Measurements from ENCODE around the gene GAST. TPM values are rescaled to one million over a fixed set of nuclear protein-coding genes. Genes with fewer than 3 reads are reported as not detected.

GAST gene
- total and polyA plus RNA-seq, 9 of the 15 experiments (the other 6 are each of a cell fraction or from before 2014, with no cell fraction given) = not detected

DNA sequence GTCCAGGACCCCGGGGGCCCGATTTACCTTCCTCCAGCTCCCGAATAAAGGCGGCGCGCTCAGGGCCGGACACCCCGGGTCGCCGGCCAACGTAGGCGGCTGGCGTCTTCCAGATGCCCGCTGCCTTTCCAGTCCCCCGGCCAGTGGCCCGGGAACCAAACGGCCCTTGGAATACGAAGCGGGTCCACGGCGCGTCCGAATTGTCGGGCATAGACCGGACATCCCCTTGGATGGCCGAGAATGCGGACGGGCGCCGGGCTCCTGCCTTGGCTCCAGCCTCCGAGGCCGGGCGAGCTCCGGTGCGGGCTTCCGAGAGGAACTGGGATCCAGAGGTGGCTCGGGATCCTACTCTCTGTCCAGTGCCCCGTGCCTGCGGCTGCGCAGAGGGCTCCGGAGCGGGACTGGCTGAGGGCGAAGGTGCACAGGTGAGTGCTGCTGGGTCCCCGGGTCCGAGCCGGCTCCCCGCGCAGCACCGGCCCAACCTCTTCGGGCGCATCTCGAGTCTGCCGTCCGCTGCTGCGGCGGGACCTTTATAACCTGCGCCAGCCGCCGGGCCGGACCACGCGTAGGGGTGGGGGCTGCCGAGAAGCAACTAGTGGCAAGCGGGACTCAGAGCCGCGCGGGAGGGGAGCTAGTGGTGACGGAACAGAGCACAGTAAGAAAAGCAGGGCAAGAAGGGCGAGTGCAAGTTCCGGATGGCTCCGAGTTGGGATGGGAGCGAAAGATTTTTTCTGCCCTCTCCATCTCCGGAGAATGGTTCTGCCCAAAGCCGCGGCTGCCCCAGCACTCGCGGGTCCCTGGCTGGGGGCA lies 22.2 kb downstream of the GAST start, which contains the start of gene HAP1 (continued):
- TF ChIP-seq NCOA1 (IDR thresholded peaks at IDR 0.05; ENCODE audit: low read depth) (no peak), YBX1 (IDR thresholded peaks at IDR 0.05) (no peak), CHD4 (IDR thresholded peaks at IDR 0.05; ENCODE audit: insufficient read depth, insufficient replicate concordance, low read depth, low read length, poor library complexity, severe bottlenecking) (no peak)

- TF ChIP-seq HDAC1 (IDR thresholded peaks at IDR 0.05) = no peak
- Histone ChIP-seq H3K27ac (ENCODE audit: extremely low read depth, low read depth, low read length) (no peak overlapping the region), H3K4me3 (no peak overlapping the region), H4K20me1 (replicated peaks; ENCODE audit: control insufficient read depth, insufficient read depth, low read length) (no peaks in the 10 kb centered on the region; the same call in 1 of the 2 replicates), H3K27me3 (ENCODE audit: control insufficient read depth in 2 of 2, insufficient read depth in 2 of 2, low read length in 2 of 2) (peaks cover 35 to 55% of the 10 kb centered on the region in 2 experiments), H3K79me2 (ENCODE audit: control insufficient read depth, insufficient read depth, low read length) (no peaks in the 10 kb centered on the region), H3K9me1 (ENCODE audit: control insufficient read depth, insufficient read depth, low read length) (no peaks in the 10 kb centered on the region), H3K9ac (ENCODE audit: insufficient read depth in 1 of 2, low read depth in 2 of 2, low read length in 2 of 2) (no peak overlapping the region; a peak in 1 of 4 replicates), H3K4me1 (replicated peaks in 1 of 2; ENCODE audit: control insufficient read depth in 2 of 2, insufficient read depth in 2 of 2, low read length in 2 of 2) (peaks cover 4 to 22% of the 10 kb centered on the region in 2 experiments; a peak in 4 of 5 replicates), H3K9me3 (replicated peaks; ENCODE audit: control insufficient read depth, insufficient read depth, low read depth, low read length) (no peaks in the 10 kb centered on the region), H2AFZ (ENCODE audit: low read depth, low read length) (no peak overlapping the region), H3K4me2 (ENCODE audit: insufficient read depth, low read length) (no peak overlapping the region), H3K36me3 (ENCODE audit: control insufficient read depth, insufficient read depth, low read length) (no peaks in the 10 kb centered on the region)
- in situ Hi-C loops (cut with MboI) (loop anchor here (5.0 to 25.0 kb wide), 4 partner anchors 67 to 377 kb away; partner anchors contain the start of genes DHX58, HSPB9 and KAT2A), intact Hi-C loops (cut with micrococcal nuclease) (loop anchor here (5.0 kb wide), 1 partner anchor 152 kb away; no protein-coding TSS in a partner anchor)
- 14% methylated on average over 21 of the region's 23 CpGs for WGBS (ENCODE audit: insufficient coverage, low coverage, missing lambda C conversion rate)
- no peak for DNase-seq (ENCODE audit: extremely low read depth in 1 of 4, low spot score in 3 of 4)
- BruUV-seq (replicated peaks) = no TSS peak
- no peak for FAIRE-seq
- CTCF ChIA-PET (ENCODE audit: low intra/inter-chr PET ratio) = no interaction called here
- no peak for ATAC-seq
- POLR2A ChIA-PET = interaction anchor here (1.1 kb wide), 2 partner anchors 51 to 88 kb away, joined by 4 to 5 read pairs; no protein-coding TSS in a partner anchor
These were observed 22.8 kb downstream of the GAST start for GRCh38 chr17:41734949-41735313.
